ENCODE data around the gene ANO8. TPM values are rescaled to one million over a fixed set of nuclear protein-coding genes. Genes with fewer than 3 reads are reported as not detected.
"Not testable (repeated sequence)": the region's sequence is repeated elsewhere in the genome, so short reads cannot be mapped to it uniquely, and the experiment has no call there.

The ANO8 gene
- polyA plus RNA-seq, 3 donors: 5.6 to 15.8 (median 6.3) TPM

DNA sequence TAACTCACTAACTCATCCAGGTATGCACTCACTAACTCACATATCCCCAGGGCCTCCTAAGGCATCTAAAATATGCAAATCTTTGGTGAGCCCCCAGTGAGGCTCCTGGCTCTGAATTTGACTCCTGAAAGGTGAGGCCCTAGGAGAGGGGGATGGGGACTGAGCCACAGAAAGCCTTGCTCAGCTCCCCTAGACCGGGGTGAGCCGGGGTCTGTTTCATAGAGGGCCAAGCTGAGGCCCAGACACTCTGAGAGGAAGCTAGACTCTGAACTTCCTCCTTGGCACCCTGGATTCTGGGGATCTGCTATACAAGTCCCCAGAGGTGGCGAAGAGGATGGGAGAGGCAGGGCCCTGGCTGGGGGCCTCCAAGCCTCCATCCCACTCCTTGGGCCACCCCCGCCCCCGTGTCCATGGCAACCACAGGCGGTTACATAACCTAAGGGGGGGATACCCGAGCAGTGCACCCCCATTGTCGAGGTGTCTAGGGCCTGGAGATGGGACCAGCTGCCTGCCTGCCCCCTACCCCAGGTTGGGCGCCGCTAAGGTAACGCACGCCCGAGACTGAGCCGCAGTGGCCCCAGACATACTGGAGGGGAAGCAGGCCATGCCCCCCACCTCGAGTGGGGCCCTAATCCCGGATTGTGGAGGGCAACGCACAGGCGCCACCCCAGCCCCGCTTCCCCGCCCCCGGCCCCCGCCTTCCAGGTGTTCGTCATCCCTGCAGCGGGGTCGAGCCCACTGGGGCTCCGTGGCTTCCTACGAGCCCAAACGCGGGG lies 32.1 kb downstream of the ANO8 start:
- WGBS, 3 donors: 11 to 13% (median 13%) methylated on average over 25 to 29 of the region's 29 CpGs
- no peak overlapping the region for H3K27ac ChIP-seq (ENCODE audit: low read depth, low read length)

DNA sequence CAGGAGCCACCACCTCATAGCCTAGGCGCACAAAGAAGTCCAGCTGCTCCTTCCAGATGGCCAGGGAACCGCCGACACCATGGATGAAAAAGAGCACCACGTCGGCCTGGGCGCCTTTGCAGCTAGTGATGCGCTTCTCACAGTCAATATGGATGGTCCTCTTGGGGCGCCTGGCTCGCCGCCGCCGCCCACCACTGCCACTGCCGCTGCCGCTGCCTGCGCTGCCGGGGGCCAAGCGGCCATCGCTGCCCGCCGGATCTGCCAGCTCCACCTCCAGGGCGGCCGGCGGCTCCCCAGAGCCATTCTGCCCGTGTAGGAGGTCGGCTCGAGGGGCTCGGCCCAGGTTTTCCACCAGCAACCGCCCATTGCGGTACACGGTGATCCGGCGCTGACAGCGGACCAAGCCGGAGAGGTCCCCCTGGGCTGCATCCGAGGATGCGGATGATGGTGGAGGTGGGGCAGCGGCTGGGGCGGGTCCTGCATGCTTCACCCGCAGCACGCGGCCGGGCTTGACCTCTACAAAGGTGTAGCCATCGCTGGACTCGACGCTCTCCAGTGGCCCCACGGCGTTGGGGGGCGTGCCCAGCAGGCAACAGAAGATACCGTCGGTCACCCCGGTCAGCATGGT lies 33.5 kb downstream of the ANO8 start:
- H3K27ac ChIP-seq (ENCODE audit: low read depth, low read length): no peak overlapping the region
- WGBS, 3 donors: 94 to 96% (median 96%) methylated on average over 43 to 51 of the region's 51 CpGs

DNA sequence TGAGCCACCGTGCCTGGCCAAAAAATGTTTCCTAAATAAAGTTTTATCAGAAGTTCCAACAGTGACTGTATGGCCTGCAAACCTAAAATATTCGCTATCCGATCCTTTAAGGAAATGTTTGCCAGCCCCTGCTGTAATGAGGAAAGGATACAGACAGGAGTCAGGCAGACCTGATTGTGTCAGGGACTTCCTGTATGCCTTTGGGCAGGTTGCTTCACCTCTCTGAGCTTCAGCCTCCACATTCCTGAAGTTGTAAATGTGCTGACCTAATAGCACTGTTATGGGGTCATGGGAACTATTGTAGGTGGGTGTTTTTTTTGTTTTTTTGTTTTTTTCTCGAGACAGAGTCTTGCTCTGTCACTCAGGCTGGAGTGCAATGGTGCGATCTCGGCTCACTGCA lies 37.7 kb downstream of the ANO8 start:
- 86 to 88% (median 87%) methylated on average over 6 of the region's 6 CpGs for WGBS, 3 donors
- no peak overlapping the region for H3K27ac ChIP-seq (ENCODE audit: low read depth, low read length)

GRCh38 chr19:17296273-17296672 lies 38.4 kb downstream of the ANO8 start:
- no peak overlapping the region for H3K27ac ChIP-seq (ENCODE audit: low read depth, low read length)
- 60 to 75% (median 73%) methylated on average over 4 of the region's 4 CpGs for WGBS, 3 donors

GRCh38 chr19:17295551-17295950 lies 39.1 kb downstream of the ANO8 start:
- 86 to 94% (median 90%) methylated on average over 6 of the region's 6 CpGs for WGBS, 3 donors
- not testable (repeated sequence) for H3K27ac ChIP-seq (ENCODE audit: low read depth, low read length)

GRCh38 chr19:17294051-17294891 lies 40.4 kb downstream of the ANO8 start:
- 82 to 83% (median 83%) methylated on average over 45 to 48 of the region's 48 CpGs for WGBS, 3 donors
- H3K27ac ChIP-seq (ENCODE audit: low read depth, low read length): no peak overlapping the region

DNA sequence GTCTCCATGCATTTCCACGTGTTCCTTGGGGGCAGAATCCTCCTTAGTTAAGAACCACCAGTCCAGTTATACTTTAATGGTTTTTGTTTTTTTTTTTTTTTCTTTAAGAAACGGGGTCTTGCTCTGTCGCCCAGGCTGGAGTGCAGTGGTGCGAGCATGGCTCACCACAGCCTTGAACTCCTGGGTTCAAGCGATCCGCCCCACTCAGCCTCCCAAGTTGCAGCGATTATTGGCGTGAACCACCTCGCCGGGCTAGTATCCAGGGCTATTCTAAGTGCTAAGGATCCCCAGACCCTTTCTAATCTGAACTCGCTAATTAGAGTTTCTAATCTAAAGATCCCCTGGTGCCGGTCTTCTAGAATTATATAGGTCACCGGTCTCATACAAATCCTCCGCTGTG lies 41.0 kb downstream of the ANO8 start:
- H3K27ac ChIP-seq (ENCODE audit: low read depth, low read length): no peak overlapping the region
- 90 to 93% (median 93%) methylated on average over 14 of the region's 14 CpGs for WGBS, 3 donors

- no peak overlapping the region for H3K27ac ChIP-seq (ENCODE audit: low read depth, low read length)
- 2 to 25% (median 3%) methylated on average over 44 to 46 of the region's 46 CpGs for WGBS, 3 donors
These were observed 42.2 kb downstream of the ANO8 start for GRCh38 chr19:17292301-17293074.

GRCh38 chr19:17289489-17289888 lies 45.2 kb downstream of the ANO8 start:
- no peak overlapping the region for H3K27ac ChIP-seq (ENCODE audit: low read depth, low read length)
- 12 to 21% (median 17%) methylated on average over 22 of the region's 22 CpGs for WGBS, 3 donors

GRCh38 chr19:17286752-17287151 lies 47.9 kb downstream of the ANO8 start:
- no peak overlapping the region for H3K27ac ChIP-seq (ENCODE audit: low read depth, low read length)
- 76 to 89% (median 89%) methylated on average over 9 of the region's 9 CpGs for WGBS, 3 donors

DNA sequence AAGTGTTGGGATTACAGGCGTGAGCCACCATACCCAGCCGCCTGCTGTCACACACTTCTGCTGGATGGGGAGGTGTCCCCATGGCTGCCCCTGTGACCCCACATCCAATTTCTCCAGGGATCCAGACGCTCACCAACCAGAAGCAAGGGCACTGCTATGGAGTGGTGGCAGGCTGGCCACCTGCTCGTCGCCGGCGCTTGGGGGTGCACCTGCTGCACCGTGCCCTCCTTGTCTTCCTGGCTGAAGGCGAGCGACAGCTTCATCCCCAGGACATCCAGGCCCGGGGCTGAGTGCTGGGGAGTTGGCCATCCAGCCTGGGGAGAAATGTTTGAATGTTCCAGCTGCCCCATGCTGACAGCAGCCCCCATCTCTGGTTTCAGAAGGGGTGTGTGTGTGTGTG lies 48.4 kb downstream of the ANO8 start:
- WGBS, 3 donors: 86 to 96% (median 92%) methylated on average over 11 of the region's 11 CpGs
- no peak overlapping the region for H3K27ac ChIP-seq (ENCODE audit: low read depth, low read length)

- WGBS, 3 donors: 91 to 92% (median 91%) methylated on average over 18 of the region's 18 CpGs
These were observed 49.1 kb downstream of the ANO8 start for GRCh38 chr19:17285415-17286135.

GRCh38 chr19:17283504-17283996 lies 51.1 kb downstream of the ANO8 start:
- H3K27ac ChIP-seq (ENCODE audit: low read depth, low read length): no peak overlapping the region
- WGBS, 3 donors: 87 to 93% (median 92%) methylated on average over 7 of the region's 7 CpGs

More at GRCh38 chr19:17285415-17286135, 49.1 kb downstream of the ANO8 start:
- no peak overlapping the region for H3K27ac ChIP-seq (ENCODE audit: low read depth, low read length)

GRCh38 chr19:17282488-17283125 lies 52.0 kb downstream of the ANO8 start:
- no peak overlapping the region for H3K27ac ChIP-seq (ENCODE audit: low read depth, low read length)
- WGBS, 3 donors: 3% methylated on average over 42 to 45 of the region's 45 CpGs

- no peak within 1 kb of the TSS for H3K27ac ChIP-seq (ENCODE audit: low read depth, low read length)
- WGBS, 3 donors: 5 to 8% (median 6%) methylated on average over 72 to 75 of the region's 75 CpGs
These were observed 53.0 kb downstream of the ANO8 start, which contains the start of gene ANKLE1 for GRCh38 chr19:17281391-17282304. Gene ANKLE1, plus strand, starts transcription at chr19:17281901. Its CDS starts 20 bp downstream, at chr19:17281921.

DNA sequence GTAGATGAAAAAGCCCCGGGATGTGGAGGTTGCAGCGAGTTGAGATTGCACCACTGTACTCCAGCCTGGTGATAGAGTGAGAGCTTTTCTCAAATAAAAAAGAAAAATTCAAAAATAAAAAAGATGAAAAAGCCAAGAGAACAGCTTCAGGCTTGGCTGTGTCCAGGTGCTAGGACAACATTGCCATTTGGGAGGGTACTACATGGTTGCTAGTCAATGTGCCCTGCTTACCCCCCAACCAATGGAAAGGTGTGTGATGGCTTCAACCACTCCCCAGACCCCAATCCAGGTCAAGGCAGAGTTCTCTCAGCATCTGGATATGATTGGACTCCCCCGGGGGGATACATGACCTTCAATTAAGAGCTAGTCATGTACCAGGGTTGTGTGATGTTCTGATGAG lies 55.2 kb downstream of the ANO8 start:
- 61 to 94% (median 76%) methylated on average over 3 of the region's 3 CpGs for WGBS, 3 donors

More for the DNA sequence above, 55.2 kb downstream of the ANO8 start:
- no peak overlapping the region for H3K27ac ChIP-seq (ENCODE audit: low read depth, low read length)

Measured in adipose tissue (tissue), 3 donors.